NCI-H2196 (cell line): Measurements from ENCODE around the gene MSANTD4.
"Not testable (repeated sequence)": the region's sequence is repeated elsewhere in the genome, so short reads cannot be mapped to it uniquely, and the experiment has no call there.

ENCODE experiments used
- DNase-seq: peaks from one replicate; lab custom pipeline; 2025; ENCODE audit not compliant: unreplicated experiment; lab: John Stamatoyannopoulos, UW

The MSANTD4 gene

GRCh38 chr11:106014620-106015019 is 7.4 kb downstream of the MSANTD4 start:
- no peak for DNase-seq

GRCh38 chr11:106014035-106014434 is 8.0 kb downstream of the MSANTD4 start:
- no peak for DNase-seq

- DNase-seq = no peak
These were observed 9.3 kb downstream of the MSANTD4 start for GRCh38 chr11:106012744-106013143.

DNA sequence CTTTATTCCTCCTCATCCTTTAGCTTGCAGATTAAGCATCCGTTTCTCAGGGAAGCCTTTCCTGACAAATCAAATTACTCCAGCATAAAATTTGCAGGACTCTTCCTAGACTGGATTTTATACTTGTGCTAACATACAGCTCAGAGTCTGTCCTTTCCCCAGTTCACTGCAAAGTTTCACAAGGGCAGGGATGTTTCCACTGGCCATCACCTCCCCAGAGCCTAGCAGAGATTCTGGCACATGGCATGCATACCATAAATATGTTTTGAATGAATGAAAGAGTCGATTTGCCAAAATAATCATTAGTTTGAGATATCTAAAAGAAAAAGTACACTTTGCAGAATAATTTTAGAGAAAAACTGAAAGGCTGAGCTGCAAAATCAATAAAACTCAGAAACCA is 10.6 kb downstream of the MSANTD4 start:
- DNase-seq = no peak

DNA sequence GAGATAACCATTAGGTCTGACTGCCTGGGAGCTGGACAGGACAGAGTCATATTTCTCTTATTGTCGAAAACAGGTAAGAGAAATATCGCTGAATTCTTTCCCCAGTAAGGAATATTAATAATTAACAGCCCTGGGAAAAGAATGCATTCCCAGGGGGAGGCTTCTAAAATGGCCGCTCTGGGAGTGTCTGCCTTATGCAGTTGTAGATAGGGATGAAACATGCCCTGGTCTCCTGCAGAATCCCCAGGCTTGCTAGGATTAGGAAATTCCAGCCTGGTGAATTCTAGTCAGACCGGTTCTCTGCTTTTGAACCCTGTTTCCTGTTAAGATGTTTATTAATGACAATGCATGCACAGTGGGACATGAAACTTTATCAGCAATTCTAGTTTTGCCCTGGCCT is 18.9 kb downstream of the MSANTD4 start:
- not testable (repeated sequence) for DNase-seq

GRCh38 chr11:106001304-106002012 is 20.6 kb downstream of the MSANTD4 start:
- DNase-seq = no peak

DNA sequence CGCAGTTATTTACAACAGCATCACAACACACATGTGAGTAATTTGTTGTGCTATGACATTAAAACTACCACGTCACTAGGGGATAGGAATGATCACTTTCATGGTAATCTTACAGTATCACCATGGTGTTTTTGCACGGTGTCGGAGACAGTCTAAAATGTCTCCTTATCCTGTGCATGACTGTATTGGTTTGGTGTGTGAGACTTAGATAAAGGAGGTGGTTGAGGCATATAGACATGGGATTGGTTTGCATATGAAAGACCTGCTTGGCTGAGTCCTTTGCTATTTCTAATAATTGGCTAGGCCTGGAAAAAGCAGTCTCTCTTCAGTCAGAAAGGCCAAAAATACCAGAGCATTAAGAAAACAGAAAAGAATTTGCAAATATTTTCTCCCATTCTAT is 30.2 kb downstream of the MSANTD4 start:
- DNase-seq = no peak

- DNase-seq = no peak
These were observed 32.9 kb downstream of the MSANTD4 start for GRCh38 chr11:105989124-105989523.

- no peak for DNase-seq
These were observed 33.8 kb downstream of the MSANTD4 start for GRCh38 chr11:105988197-105988596.

GRCh38 chr11:105986554-105986953 is 35.5 kb downstream of the MSANTD4 start:
- no peak for DNase-seq

DNA sequence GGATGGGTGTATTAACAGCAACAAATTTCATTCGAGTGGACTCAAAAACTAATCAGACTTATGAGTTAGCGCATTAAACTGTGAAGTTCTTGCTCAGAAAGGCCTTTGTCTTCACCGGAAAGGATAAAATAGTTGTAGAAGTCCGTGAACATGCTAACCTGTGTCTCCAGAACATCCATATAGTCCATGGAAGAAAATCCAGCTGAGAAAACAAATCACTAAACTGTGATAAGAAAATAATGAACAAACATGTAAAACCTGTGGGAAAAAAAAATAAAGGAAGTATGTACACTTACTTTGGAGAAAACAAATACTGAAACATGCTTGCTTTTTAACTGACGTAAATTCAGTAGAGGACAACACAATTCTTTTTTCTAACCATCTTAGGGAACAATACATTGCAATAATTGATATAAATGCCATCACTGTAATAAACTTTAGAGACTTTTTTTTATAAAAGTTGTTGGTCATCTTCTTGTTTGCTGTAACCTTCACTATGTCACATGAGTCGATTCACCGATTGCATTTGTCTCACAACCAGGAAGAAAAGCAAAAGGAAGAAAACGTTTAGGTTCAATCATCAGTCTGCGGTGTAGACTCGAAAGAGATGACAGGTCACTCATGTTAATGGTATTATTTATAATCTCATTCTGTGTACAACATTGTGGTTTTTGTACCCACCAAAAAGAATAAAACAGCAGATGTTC is 41.9 kb downstream of the MSANTD4 start:
- DNase-seq = no peak

DNA sequence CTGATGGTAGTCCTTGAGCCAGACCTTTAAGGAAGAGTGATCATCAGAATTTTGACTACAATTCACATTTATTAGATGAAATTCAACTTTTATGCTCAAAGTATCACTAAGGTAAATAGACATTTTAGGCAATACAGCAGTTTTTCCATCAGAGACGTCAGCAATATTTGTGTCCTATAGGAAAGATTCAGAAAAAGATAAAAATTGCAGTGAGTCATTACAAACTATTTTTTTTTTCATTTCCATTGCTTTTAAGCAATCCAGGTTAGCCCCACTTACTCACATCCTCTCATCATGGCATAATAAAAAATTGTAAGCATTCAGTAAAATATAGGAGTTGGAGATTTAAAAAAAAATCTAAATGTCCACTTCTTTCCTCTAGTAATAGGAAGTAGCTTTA is 46.9 kb downstream of the MSANTD4 start:
- DNase-seq = no peak

GRCh38 chr11:105969756-105970155 is 52.3 kb downstream of the MSANTD4 start:
- no peak for DNase-seq

- no peak for DNase-seq
These were observed 53.9 kb downstream of the MSANTD4 start for GRCh38 chr11:105968021-105968697.

DNA sequence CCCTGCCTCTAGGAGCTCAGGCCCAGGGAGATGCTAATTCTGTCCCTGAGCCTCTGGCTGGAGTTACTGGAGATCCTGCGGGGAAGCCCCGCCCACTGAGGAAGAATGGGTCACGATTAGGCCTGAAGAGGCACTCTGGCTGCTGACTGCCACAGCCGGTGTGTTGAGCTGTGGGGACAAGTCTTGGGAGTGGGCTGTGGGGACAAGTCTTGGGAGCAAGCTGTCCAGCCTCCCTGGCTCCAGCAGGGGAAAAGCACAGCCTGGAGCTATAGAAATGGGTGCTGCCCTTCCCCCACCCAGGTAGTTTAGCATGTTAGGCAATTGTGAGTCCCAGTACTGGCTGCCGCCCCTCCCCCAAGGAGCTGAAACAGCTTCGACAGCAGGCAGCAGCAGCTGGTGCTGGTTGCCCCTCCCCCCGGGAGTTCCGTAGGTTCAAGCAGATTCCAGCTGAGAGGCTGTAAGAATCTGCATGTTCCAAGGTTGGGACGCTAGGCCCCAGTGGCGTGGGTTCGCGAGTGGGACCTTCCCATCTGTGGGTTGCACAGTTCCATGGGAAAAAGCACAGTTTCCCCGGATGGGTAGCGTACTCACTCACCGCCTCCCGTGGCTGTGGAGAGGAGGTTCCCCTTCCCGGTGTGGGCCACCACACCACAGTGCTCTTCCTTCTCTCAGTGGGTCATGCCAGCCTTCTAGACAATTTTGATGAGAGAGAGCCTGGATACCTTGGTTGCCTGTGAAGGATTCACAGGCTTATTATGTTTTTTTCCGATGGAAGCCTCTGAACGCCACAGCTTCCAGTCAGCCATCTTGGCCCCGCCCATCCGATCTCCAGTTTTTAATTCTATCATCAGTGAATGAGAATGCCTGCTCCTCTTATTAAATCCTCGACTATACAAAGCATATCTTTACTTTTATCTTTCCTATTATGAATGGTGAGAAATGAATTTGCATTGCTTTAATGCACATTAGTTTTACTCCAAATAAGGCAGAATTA is 61.5 kb downstream of the MSANTD4 start:
- DNase-seq = no peak
